Fibroblast of lung (primary cell): Measurements from ENCODE around the gene MRNIP. TPM values are rescaled to one million over a fixed set of nuclear protein-coding genes. Genes with fewer than 3 reads are reported as not detected.

Experiments used
- DNase-seq, 2 donors: peaks; one replicate each; pipeline versions ENCODE4 v3.0.0 to v3.0.0-alpha.2; 2010; ENCODE audit warnings: low read depth in 2 of 2
- H2AFZ ChIP-seq: 2 replicates; pipeline ENCODE4 v1.5.1; 2012; ENCODE audit warnings: low read length, control low read depth, inconsistent platforms
- H3K27ac ChIP-seq: 2 replicates; pipeline ENCODE4 v1.5.1; 2011; ENCODE audit warnings: low read length, control low read depth; ENCODE audit not compliant: insufficient read depth
- H3K27me3 ChIP-seq: 2 replicates; pipeline ENCODE4 v1.5.1; 2011; ENCODE audit warnings: mild to moderate bottlenecking, low read length; ENCODE audit not compliant: control insufficient read depth, insufficient read depth
- H3K36me3 ChIP-seq: 2 replicates; pipeline ENCODE4 v1.5.1; 2011; ENCODE audit warnings: low read length; ENCODE audit not compliant: control insufficient read depth, insufficient read depth
- H3K4me1 ChIP-seq: 2 replicates; pipeline ENCODE4 v1.5.1; 2011; ENCODE audit warnings: low read length; ENCODE audit not compliant: control insufficient read depth, insufficient read depth; ENCODE audit errors: extremely low read depth
- H3K4me2 ChIP-seq: 2 replicates; pipeline ENCODE4 v1.5.1; 2011; ENCODE audit warnings: low read length, control low read depth; ENCODE audit not compliant: insufficient read depth; ENCODE audit errors: extremely low read depth
- H3K4me3 ChIP-seq, 4 experiments: fragments of 200-600 bp in 1 of 4; sonication (generic) in 1 of 4; replicated peaks in 1 of 4; 2 replicates each; pipeline ENCODE4 v1.5.1; 2011 to 2016; ENCODE audit warnings: low read length in 4 of 4, low read depth in 3 of 4, mild to moderate bottlenecking in 3 of 4, control low read depth in 2 of 4, inconsistent platforms in 1 of 4, mixed read lengths in 1 of 4; ENCODE audit not compliant: insufficient read depth in 1 of 4; ENCODE audit errors: control extremely low read depth in 1 of 4
- H3K79me2 ChIP-seq: 2 replicates; pipeline ENCODE4 v1.5.1; 2012; ENCODE audit warnings: mild to moderate bottlenecking, low read length, inconsistent platforms; ENCODE audit not compliant: control insufficient read depth, insufficient read depth
- H3K9ac ChIP-seq: 2 replicates; pipeline ENCODE4 v1.5.1; 2011; ENCODE audit warnings: mild to moderate bottlenecking, low read length, control low read depth; ENCODE audit not compliant: insufficient read depth
- H3K9me3 ChIP-seq: 2 replicates; pipeline ENCODE4 v1.5.1; 2012; ENCODE audit warnings: low read depth, low read length; ENCODE audit not compliant: control insufficient read depth, insufficient read depth
- H4K20me1 ChIP-seq: 2 replicates; pipeline ENCODE4 v1.5.1; 2011; ENCODE audit warnings: low read length; ENCODE audit not compliant: control insufficient read depth, insufficient read depth; ENCODE audit errors: extremely low read depth
- CTCF ChIP-seq, 2 donors: IDR thresholded peaks in 1 of 2; conservative IDR thresholded peaks in 1 of 2; 1 replicate in 1 of 2; 2 replicates in 1 of 2; pipeline ENCODE4 v1.5.1; 2011 to 2012; ENCODE audit warnings: low read length in 2 of 2, control low read depth in 1 of 2, inconsistent platforms in 1 of 2, low read depth in 1 of 2, mild to moderate bottlenecking in 1 of 2
- EZH2 ChIP-seq: IDR thresholded peaks from 2 replicates; pipeline ENCODE4 v1.5.1; 2012; ENCODE audit warnings: low read length, control low read depth, mild to moderate bottlenecking; ENCODE audit errors: missing control alignments
- polyA plus RNA-seq, 2 donors: library from polyadenylated mRNA; depleted of rRNA in 1 of 2; stranded (reverse) in 1 of 2; unstranded in 1 of 2; fragments of >200 nt; gene quantifications; 2 replicates each; pipeline ENCODE4 v1.2.1, GENCODE V29; 2011 to 2012; ENCODE audit warnings: missing spikeins in 1 of 2
- total RNA-seq: library from RNA; depleted of rRNA; stranded (reverse); fragments of >200 nt; gene quantifications from 2 replicates; pipeline ENCODE4 v1.2.1, GENCODE V29; 2014

The MRNIP gene
- total and polyA plus RNA-seq, 2 donors (not counting 1 experiment from before 2014, with no cell fraction given), result 8.6 to 21.0 TPM

- Histone ChIP-seq H3K27ac (no peak overlapping the region), H3K4me2 (no peak overlapping the region), H3K4me3 (no peak overlapping the region), H2AFZ (no peak overlapping the region), H3K36me3 (peaks cover 12% of the 10 kb centered on the region), H3K27me3 (no peaks in the 10 kb centered on the region), H3K9me3 (no peaks in the 10 kb centered on the region), H3K9ac (no peak overlapping the region), H4K20me1 (no peaks in the 10 kb centered on the region), H3K4me1 (no peaks in the 10 kb centered on the region), H3K79me2 (no peaks in the 10 kb centered on the region)
- TF ChIP-seq EZH2 (no peak), CTCF (conservative IDR thresholded peaks at IDR 0.05 in 1 of 2, IDR thresholded peaks at IDR 0.05 in 1 of 2; ENCODE audit: low read depth in 1 of 2, low read length in 2 of 2) (no peak)
- DNase-seq, result no peak
These were observed 20.5 kb upstream of the MRNIP start for GRCh38 chr5:179879003-179879689.

- Histone ChIP-seq H3K9me3 (no peaks in the 10 kb centered on the region), H3K27me3 (no peaks in the 10 kb centered on the region), H3K4me1 (no peaks in the 10 kb centered on the region), H3K4me3 (no peak overlapping the region), H3K4me2 (no peak overlapping the region), H4K20me1 (no peaks in the 10 kb centered on the region), H3K79me2 (no peaks in the 10 kb centered on the region), H3K9ac (no peak overlapping the region), H3K27ac (no peak overlapping the region), H3K36me3 (peaks cover 17% of the 10 kb centered on the region), H2AFZ (no peak overlapping the region)
- TF ChIP-seq EZH2 (no peak), CTCF (conservative IDR thresholded peaks at IDR 0.05 in 1 of 2, IDR thresholded peaks at IDR 0.05 in 1 of 2; ENCODE audit: low read depth in 1 of 2, low read length in 2 of 2) (no peak)
- DNase-seq, result no peak
These were observed 19.8 kb upstream of the MRNIP start for GRCh38 chr5:179878222-179879002.

DNA sequence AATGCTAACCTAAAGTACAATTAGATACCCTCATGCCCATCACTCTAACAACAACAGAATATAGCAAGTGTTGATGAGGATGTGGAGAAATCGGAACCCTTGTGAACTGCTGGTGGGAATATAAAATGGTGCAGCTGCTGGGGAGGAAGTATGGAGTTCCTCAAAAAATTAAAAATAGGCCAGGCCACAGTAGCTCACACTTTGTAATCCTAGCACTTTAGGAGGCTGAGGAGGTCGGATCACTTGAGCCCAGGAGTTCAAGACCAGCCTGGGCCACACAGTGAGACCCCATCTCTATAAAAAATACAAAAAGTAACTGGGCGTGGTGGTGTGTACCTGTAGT lies 18.0 kb upstream of the MRNIP start:
- H3K4me2 ChIP-seq, result no peak overlapping the region

More for the DNA sequence above, 18.0 kb upstream of the MRNIP start:
- Histone ChIP-seq H3K9ac (no peak overlapping the region), H3K36me3 (peaks cover 25% of the 10 kb centered on the region), H2AFZ (no peak overlapping the region), H3K27ac (no peak overlapping the region), H3K4me3 (no peak overlapping the region), H4K20me1 (no peaks in the 10 kb centered on the region), H3K27me3 (no peaks in the 10 kb centered on the region), H3K9me3 (no peaks in the 10 kb centered on the region), H3K4me1 (no peaks in the 10 kb centered on the region), H3K79me2 (no peaks in the 10 kb centered on the region)
- no peak for DNase-seq
- no peak for TF ChIP-seq EZH2
- no peak for TF ChIP-seq CTCF (conservative IDR thresholded peaks at IDR 0.05 in 1 of 2, IDR thresholded peaks at IDR 0.05 in 1 of 2; ENCODE audit: low read depth in 1 of 2, low read length in 2 of 2)
